Measurements from ENCODE around the gene RHOH.
"Not testable (repeated sequence)": the region's sequence is repeated elsewhere in the genome, so short reads cannot be mapped to it uniquely, and the experiment has no call there.

Gene RHOH

DNA sequence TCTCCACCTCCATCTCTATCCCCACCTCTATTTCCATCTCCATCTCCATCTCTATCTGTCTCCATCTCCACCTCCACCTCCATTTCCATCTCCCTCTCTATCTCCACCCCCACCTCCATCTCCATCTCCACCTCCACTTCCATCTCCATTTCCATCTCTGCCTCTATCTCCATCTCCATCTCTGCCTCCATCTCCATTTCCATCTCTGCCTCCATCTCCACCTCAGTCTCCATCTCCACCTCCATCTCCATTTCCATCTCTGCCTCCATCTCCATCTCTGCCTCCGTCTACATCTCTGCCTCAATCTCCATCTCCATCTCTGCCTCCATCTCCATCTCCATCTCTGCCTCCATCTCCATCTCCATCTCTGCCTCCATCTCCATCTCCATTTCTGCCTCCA, 97.5 kb downstream of the RHOH start:
- Histone ChIP-seq H3K36me3 (ENCODE audit: insufficient read depth, low read length) (no peaks in the 10 kb centered on the region), H3K4me3 (ENCODE audit: low read length) (no peak overlapping the region), H3K9me3 (ENCODE audit: low read length) (peaks cover 6% of the 10 kb centered on the region), H3K27me3 (ENCODE audit: insufficient read depth, low read length) (no peaks in the 10 kb centered on the region), H3K4me1 (ENCODE audit: insufficient read depth, low read length) (no peaks in the 10 kb centered on the region), H2AFZ (ENCODE audit: low read depth, low read length) (no peak overlapping the region)

DNA sequence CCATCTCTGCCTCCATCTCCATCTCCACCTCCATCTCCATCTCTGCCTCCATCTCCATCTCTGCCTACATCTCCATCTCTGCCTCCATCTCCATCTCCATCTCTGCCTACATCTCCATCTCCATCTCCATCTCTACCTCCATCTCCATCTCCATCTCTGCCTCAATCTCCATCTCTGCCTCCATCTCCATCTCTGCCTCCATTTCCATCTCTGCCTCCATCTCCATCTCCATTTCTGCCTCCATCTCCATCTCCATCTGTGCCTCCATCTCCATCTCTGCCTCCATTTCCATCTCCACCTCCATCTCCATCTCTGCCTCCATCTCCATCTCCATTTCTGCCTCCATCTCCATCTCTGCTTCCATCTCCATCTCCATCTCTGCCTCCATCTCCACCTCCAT, 98.2 kb downstream of the RHOH start:
- not testable (repeated sequence) for H2AFZ ChIP-seq (ENCODE audit: low read depth, low read length); H3K36me3 ChIP-seq (ENCODE audit: insufficient read depth, low read length); H3K27me3 ChIP-seq (ENCODE audit: insufficient read depth, low read length); H3K4me1 ChIP-seq (ENCODE audit: insufficient read depth, low read length); H3K4me3 ChIP-seq (ENCODE audit: low read length); H3K9me3 ChIP-seq (ENCODE audit: low read length)

DNA sequence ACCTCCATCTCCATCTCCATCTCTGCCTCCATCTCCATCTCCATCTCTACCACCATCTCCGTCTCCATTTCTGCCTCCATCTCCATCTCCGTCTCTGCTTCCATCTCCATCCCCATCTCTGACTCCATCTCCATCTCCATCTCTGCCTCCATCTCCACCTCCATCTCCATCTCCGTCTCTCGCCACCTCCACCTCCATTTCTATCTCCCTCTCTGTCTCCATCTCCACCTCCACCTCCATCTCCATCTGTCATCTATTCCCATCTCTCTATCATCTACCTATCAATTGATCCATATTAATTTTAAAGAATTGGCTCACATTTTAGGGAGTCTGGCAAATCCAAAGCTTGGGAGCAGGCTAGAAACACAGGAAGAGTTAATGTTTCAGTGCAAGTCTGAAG, 98.7 kb downstream of the RHOH start:
- no peaks in the 10 kb centered on the region for H3K27me3 ChIP-seq (ENCODE audit: insufficient read depth, low read length)
- H3K36me3 ChIP-seq (ENCODE audit: insufficient read depth, low read length): no peaks in the 10 kb centered on the region
- no peak overlapping the region for H3K4me3 ChIP-seq (ENCODE audit: low read length)
- no peak overlapping the region for H2AFZ ChIP-seq (ENCODE audit: low read depth, low read length)
- peaks cover 6% of the 10 kb centered on the region for H3K9me3 ChIP-seq (ENCODE audit: low read length)
- H3K4me1 ChIP-seq (ENCODE audit: insufficient read depth, low read length): no peaks in the 10 kb centered on the region

All from neuron (in vitro differentiated cells).